ENCODE data around the gene ME1.
A peak's percentile ranks its signal among the peaks of the same experiment; 100 is the strongest.
"Not testable (repeated sequence)": the region's sequence is repeated elsewhere in the genome, so short reads cannot be mapped to it uniquely, and the experiment has no call there.

The ME1 gene

GRCh38 chr6:83252719-83253118 is 178.1 kb downstream of the ME1 start:
- no peak for DNase-seq

DNA sequence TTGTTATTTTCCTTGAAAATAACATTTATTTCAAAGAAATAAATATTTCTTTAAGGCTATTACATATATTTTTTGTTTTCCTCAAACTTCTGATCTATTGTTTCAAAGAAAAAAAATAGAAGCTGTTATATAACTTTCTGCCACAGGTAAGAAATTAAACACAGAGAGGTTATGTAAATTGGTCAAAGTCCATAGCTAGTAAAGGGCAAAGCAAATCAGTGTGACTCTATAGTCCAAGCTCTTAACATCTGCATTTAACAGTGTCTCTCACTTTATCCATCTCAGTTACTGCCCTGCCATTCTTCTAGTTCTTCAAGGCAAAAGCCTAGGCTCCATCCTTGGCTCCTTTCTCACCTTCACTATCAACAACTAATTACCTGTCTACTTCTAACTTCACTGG is 180.6 kb downstream of the ME1 start:
- no peak for DNase-seq

GRCh38 chr6:83247471-83247870 is 183.4 kb downstream of the ME1 start:
- DNase-seq = no peak

DNA sequence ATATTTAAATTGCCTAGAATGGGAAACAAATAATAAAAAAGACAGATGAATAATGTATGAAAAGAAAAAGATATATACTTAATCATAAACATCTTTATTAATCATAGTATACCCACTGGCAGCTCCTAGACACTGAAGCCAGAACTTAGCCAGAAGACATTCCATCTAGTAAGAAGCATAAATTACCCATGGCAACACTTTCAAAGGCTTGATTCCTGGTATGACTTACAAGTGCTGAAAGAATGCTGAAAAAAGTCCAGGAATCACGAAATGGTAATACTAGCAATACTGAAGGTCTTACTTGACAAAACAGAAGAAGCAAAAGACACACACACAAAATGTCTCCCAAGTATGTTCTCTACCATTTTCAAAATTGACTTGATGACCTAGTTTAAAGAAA is 199.7 kb downstream of the ME1 start:
- DNase-seq = no peak

DNA sequence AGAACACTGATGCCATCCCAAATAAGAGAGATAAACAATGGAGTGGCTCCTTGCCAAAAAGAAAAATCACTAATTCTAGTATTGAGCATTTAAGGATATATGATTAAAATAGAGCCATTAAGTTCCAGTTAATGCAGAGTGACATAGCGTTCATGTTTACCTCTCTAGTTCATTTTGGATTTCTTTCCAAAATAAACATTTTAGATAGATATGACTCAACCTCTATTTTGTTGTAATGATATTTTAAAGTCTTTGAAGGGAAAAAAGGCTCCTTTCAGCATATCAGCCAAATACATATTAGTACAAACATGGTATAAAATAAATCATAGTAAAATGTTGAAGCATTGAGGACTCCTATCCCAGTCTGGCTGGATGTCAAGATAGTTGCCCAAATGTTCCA is 204.3 kb downstream of the ME1 start:
- no peak for DNase-seq

- DNase-seq = no peak
Observed at GRCh38 chr6:83221889-83222479, 208.9 kb downstream of the ME1 start.

DNA sequence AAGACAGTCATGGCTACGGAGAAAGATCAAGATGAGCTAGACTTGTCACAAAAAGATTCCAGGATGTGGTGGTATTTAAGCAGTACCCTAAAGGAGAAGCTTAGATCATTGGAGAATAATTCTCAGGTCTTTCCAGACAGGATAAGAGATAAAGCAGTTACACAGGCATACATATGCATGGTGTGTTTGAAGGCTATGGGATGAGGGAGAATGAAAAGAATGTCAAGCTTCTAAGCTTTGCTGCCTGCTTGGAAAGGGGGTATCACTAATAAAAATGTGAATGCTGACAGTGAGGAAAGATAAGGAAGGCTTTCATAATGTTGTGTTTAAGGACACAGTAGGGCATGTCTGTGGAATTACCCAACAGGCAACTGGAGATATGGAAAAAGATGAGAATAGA is 209.6 kb downstream of the ME1 start:
- no peak for DNase-seq

GRCh38 chr6:83220121-83220520 is 210.7 kb downstream of the ME1 start:
- no peak for DNase-seq

- DNase-seq = no peak
Observed at GRCh38 chr6:83218646-83219045, 212.2 kb downstream of the ME1 start.

- no peak for DNase-seq
Observed at GRCh38 chr6:83216806-83217205, 214.0 kb downstream of the ME1 start.

GRCh38 chr6:83215131-83216047 is 215.5 kb downstream of the ME1 start:
- no peak for DNase-seq

DNA sequence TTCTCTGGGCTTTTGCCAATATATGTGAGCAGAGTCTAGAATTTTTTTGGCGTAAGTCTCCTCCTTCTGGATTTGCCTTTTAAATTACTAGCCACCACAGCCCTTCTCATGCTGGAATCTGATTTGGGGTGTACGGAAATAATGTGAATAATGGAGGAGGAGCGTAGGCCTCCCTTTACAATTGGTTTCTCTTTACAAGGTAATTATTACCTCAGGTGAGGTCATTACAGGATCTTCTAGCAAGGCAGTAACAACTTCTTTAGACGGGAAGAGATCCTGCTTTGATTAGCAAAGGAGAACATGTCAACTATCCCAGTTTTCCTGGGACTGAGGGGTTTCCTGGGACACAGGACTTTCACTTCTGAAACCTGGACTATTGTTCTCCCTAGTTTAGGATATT is 228.8 kb downstream of the ME1 start:
- DNase-seq = no peak

DNA sequence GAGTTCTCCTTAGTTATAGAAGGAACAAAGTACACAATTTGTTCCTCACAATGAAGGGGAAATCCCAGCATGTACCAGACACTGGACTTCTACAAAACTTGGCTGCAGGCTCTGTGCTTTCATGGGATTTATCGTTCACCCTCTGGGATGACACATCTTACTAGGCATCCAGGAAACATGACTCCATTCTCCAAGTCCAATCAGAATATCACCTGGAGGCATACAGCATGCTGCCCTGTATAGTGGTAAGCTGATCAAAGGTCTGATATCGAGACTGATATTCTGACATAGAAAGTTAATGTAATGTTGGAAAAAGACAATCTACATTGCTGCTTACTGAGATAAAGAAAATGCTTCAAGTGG is 231.0 kb downstream of the ME1 start:
- DNase-seq = no peak

- DNase-seq = no peak
Observed at GRCh38 chr6:83199173-83199862, 231.5 kb downstream of the ME1 start.

DNA sequence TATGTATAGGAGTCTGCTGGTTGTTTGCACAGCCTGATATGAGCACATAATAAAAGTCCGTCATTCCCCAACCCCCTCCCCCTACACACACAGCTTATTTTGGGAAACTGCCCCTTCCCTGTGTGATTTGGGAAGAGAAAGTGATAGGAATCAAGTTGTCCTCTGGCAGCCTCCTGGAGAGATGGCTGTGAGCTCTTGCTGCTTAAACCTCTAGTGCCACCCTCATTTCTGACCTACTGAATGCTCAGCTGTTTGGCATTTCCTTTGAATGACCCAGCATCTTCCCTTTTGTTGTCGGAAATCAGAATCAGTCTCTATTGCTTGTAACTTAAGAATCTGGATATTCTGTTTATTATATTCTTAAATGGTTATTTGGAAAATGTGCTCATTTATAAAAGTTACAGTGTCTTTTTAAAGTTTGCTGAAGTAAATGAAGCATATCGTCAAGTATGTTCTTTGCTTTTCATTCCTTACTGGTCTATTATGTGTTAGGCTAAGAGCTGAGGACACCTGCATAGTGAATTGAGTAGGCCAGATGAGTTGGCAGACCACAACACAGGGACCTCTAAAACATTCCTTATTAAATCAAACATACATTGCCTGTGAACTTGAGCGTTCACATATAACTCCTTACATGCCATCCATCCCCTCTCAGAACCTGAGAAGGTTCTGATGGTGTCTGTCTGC is 232.2 kb downstream of the ME1 start:
- DNase-seq = no peak

DNA sequence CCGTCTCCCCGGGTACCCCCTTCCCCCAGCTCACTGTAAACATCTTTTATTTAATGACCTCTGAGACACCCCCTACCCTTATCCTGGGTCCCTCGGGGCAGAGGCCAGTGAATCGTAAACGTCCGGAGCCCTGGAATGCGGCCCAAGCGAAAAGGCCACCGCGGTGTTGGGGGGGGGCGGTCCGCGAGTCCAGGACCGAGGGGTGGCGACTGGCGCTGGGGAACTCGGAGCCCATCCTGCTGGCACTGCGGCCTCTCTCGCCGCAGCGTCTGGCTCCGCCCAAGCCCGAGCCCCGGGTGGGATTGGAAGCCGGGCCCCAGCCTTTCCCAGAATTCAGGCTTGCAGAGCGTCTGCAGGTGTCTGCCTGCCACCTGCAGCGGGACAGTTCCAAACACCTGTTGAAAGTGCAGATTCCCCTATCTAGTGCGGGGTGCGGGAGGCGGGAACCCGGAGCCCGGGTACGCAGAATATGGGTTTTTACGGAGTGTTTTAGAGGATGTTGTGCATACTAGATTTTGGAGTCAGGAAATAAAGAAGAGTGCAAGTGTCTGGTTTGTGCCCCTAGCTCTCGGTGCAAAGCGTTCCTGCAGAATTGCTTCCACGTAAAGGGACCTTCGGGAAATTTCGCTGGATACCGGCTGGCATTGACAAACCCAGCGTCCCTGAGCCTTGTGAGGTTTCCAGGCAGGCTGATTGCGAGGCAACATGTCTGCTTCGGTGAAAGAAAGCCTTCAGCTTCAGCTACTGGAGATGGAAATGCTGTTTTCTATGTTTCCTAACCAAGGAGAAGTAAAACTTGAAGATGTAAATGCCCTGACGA is 236.9 kb downstream of the ME1 start:
- peak; percentile 79 for DNase-seq

- DNase-seq = peak; percentile 92
Observed at GRCh38 chr6:83192871-83193746, 237.7 kb downstream of the ME1 start, which contains the start of the genes PGM3 and RWDD2A. PGM3 (minus strand) TSS chr6:83193265; CDS start chr6:83191012, 2,253 bp downstream. RWDD2A (plus strand) TSS chr6:83193357; CDS start chr6:83194452, 1,095 bp downstream.

DNA sequence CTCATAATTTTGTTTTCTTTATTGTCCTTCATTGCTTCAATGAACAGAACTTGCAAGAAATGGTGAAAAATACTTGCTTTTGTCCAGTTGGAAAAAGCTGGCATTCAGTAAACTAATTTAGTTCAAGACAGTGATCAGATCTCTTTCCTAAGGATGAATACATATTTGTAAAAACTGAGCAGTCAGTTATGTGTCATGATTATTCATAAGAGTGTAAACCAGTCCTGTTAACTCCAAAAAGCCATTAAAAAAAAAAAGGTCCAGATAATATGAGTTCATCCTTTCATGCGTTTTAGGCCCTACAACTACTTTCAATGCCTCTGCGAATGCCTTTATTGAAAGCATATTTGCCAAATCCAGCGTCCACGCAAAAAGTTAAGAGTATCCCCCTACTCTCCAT is 238.4 kb downstream of the ME1 start:
- no peak for DNase-seq

DNA sequence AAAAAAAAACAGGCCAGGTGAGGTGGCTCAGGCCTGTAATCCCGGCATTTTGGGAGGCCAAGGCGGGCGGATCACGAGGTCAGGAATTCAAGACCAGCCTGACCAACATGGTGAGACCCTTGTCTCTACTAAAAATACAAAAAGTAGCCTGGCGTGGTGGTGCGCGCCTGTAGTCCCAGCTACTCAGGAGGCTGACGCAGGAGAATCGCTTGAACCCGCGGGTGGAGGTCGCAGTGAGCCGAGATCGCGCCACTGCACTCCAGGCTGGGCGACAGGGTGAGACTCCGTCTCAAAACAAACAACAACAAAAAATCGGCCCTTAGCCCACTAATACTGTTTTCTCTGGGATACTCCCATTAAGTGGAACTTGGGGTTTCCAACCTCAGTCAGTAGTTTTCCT is 238.9 kb downstream of the ME1 start:
- DNase-seq = not testable (repeated sequence)

- no peak for DNase-seq
Observed at GRCh38 chr6:83190626-83191025, 240.2 kb downstream of the ME1 start.

DNA sequence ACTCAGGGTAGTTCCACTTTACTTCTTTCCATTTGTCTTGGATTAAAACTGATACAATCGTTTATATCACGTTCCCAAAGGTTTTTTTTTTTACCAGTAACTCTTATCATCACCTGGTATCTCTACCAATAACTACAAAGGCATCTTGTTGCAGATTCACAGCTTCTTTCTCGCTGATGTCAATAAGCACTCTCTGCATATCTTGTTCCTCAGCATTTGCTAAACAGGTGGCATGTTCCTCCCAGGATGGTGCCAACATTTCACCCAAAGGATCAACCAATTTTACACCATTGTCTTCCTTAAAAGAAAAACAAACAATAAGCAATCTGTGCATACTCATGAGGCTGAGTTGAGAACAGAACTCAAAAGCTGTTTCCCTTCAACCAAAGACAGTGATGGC is 242.3 kb downstream of the ME1 start:
- no peak for DNase-seq

Measured in 8988T (cell line).